ENCODE results near the gene KRT40. TPM values are rescaled to one million over a fixed set of nuclear protein-coding genes. Genes with fewer than 3 reads are reported as not detected.

The KRT40 gene
- total and polyA plus RNA-seq, 9 of the 15 experiments (the other 6 are each of a cell fraction or from before 2014, with no cell fraction given), result not detected

GRCh38 chr17:40993839-40994238 is 9.7 kb upstream of the KRT40 start, which contains the start of gene KRTAP3-3 (continued):
- TF ChIP-seq ZBTB40 (IDR thresholded peaks at IDR 0.05) (no peak), ZBTB40 (CRISPR knock-in tag; IDR thresholded peaks at IDR 0.05) (no peak), EP300 (IDR thresholded peaks at IDR 0.05; ENCODE audit: low read length) (no peak), USF1 (CRISPR knock-in tag; IDR thresholded peaks at IDR 0.05) (no peak), ZC3H11A (IDR thresholded peaks at IDR 0.05; ENCODE audit: low read depth, low read length) (no peak), ZNF696 (CRISPR knock-in tag; conservative IDR thresholded peaks at IDR 0.05) (no peak)

All from K562 (cell line).